GM12891 (cell line): Measurements from ENCODE around the gene GTPBP3.

Experiments
- PAX5 ChIP-seq: IDR thresholded peaks from 2 replicates; pipeline ENCODE4 v1.6.1; 2011; ENCODE audit warnings: low read length, moderate library complexity, mild to moderate bottlenecking; ENCODE audit not compliant: insufficient read depth, severe bottlenecking
- POLR2A ChIP-seq: IDR thresholded peaks from 2 replicates; pipeline ENCODE4 v1.6.1; 2011; ENCODE audit warnings: low read depth, low read length, control low read depth
- POLR2AphosphoS5 ChIP-seq: IDR thresholded peaks from 2 replicates; pipeline ENCODE4 v1.6.1; 2011; ENCODE audit warnings: low read depth, low read length, control low read depth
- SPI1 ChIP-seq: IDR thresholded peaks from 2 replicates; pipeline ENCODE4 v1.6.1; 2011; ENCODE audit warnings: low read depth, low read length, control low read depth
- TAF1 ChIP-seq: IDR thresholded peaks from 2 replicates; pipeline ENCODE4 v1.6.1; 2011; ENCODE audit warnings: low read depth, low read length, control low read depth

DNA sequence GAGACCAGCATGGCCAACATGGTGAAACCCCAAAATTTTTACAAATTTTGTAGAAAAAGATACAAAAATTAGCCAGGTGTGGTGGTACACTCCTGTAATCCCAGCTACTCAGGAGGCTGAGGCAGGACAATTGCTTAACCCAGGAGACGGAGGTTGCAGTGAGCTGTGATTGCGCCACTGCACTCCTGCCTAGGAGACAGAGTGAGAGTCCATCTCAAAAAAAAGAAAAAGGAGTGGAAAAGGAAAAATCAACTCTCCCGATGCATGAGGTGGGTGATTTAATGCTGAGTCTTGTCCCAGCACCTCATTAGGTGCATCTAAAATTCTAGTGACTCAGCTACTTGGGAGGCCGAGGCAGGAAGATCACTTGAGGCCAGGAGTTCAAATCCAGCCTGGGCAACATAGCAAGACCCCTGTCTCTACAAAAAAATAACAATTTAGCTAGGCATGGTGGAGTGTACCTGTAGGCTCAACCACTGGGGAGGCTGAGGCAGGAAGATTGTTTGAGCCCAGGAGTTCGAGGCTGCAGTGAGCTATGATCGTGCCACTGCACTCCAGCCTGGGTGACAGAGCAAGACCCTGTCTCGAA, 19.8 kb downstream of the GTPBP3 start:
- no peak for TF ChIP-seq TAF1
- TF ChIP-seq POLR2A = no peak
- no peak for TF ChIP-seq POLR2AphosphoS5
- no peak for TF ChIP-seq SPI1
- no peak for TF ChIP-seq PAX5
